Activated naive CD8-positive, alpha-beta T cell treated with anti-CD3 and anti-CD28 coated beads, Interleukin-2, amount 10 ng/mL, durations not matched to agents 7 days and 5 days (primary cell): Measurements from ENCODE around the gene ALB. TPM values are rescaled to one million over a fixed set of nuclear protein-coding genes. Genes with fewer than 3 reads are reported as not detected.

Experiments
- ATAC-seq: fragments of 150-1000 bp; cut with Tn5 transposase; one replicate; pipeline ENCODE4 v1.10.0; 2021; ENCODE audit warnings: low read depth, moderate library complexity
- POLR2A ChIA-PET: fragments of 350-600 bp; sonication (Branson Sonifier 250); formaldehyde crosslinking; loops from one replicate; lab custom pipeline; 2021; ENCODE audit warnings: antibody characterized with exemption; lab: Charles Lee
- DNase-seq: peaks from one replicate; pipeline ENCODE4 v3.0.0; 2021
- H3K27ac Mint-ChIP-seq: one replicate; pipeline ENCODE4 v1.8.0; 2022; ENCODE audit warnings: mild to moderate bottlenecking, mixed read lengths
- H3K27me3 Mint-ChIP-seq: one replicate; pipeline ENCODE4 v1.8.0; 2022; ENCODE audit warnings: mild to moderate bottlenecking, moderate library complexity, mixed read lengths
- H3K36me3 Mint-ChIP-seq: one replicate; pipeline ENCODE4 v1.8.0; 2021; ENCODE audit warnings: mild to moderate bottlenecking, mixed read lengths
- H3K4me1 Mint-ChIP-seq: one replicate; pipeline ENCODE4 v1.8.0; 2021; ENCODE audit warnings: mixed read lengths
- H3K4me3 Mint-ChIP-seq: one replicate; pipeline ENCODE4 v1.8.0; 2022; ENCODE audit warnings: mild to moderate bottlenecking, moderate library complexity, mixed read lengths
- H3K9me3 Mint-ChIP-seq: one replicate; pipeline ENCODE4 v1.8.0; 2021; ENCODE audit warnings: mixed read lengths
- total RNA-seq, 2 experiments: library from RNA; stranded (reverse); gene quantifications; one replicate each; pipeline ENCODE4 v1.2.3, GENCODE V29; 2021

The ALB gene
- total RNA-seq, 2 experiments from 2014 or later, result not detected

DNA sequence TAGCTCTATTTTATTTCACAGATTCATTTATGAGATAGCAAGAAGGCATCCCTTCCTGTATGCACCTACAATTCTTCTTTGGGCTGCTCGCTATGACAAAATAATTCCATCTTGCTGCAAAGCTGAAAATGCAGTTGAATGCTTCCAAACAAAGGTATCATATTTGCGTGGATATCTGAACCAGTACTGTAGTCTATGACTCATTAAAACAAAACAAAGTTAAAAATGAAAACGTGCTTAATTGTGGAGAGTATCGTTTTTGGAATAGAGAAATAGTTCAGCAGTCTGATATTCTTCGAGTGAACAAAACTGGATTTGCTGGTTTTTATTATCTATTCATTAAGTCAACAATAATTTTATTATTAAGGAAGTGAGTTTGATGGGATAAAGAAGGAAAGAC lies 38.2 kb downstream of the ALB start:
- Mint-ChIP-seq H3K4me3 (no peak overlapping the region), H3K27me3 (peaks cover 2% of the 10 kb centered on the region), H3K4me1 (no peaks in the 10 kb centered on the region), H3K9me3 (no peaks in the 10 kb centered on the region), H3K36me3 (no peaks in the 10 kb centered on the region), H3K27ac (no peak overlapping the region)
- ATAC-seq (no peak), DNase-seq (no peak)
- POLR2A ChIA-PET, result no interaction called here

DNA sequence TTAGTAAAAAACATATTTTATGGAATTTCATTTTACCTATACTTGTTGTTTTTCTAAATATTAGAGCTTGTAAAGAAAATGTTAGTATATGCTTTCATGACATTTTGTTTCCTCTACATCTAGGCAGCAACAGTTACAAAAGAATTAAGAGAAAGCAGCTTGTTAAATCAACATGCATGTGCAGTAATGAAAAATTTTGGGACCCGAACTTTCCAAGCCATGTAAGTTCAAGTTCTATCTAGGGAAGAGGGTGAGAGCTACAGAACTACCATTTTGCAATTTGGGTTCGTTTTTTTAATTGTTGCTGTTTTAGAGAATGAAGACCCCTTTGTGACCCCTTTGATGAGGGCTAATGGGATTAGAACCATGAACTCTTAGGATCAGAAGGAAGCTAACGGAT lies 39.1 kb downstream of the ALB start:
- POLR2A ChIA-PET, result no interaction called here
- Mint-ChIP-seq H3K4me3 (no peak overlapping the region), H3K27ac (no peak overlapping the region), H3K9me3 (no peaks in the 10 kb centered on the region), H3K36me3 (no peaks in the 10 kb centered on the region), H3K4me1 (no peaks in the 10 kb centered on the region), H3K27me3 (no peaks in the 10 kb centered on the region)
- DNase-seq (no peak), ATAC-seq (no peak)

- ATAC-seq (no peak), DNase-seq (no peak)
- H3K27me3 Mint-ChIP-seq, result peaks cover 3% of the 10 kb centered on the region
- no peak overlapping the region for H3K4me3 Mint-ChIP-seq
- H3K27ac Mint-ChIP-seq, result no peak overlapping the region
- H3K9me3 Mint-ChIP-seq, result no peaks in the 10 kb centered on the region
- no peaks in the 10 kb centered on the region for H3K4me1 Mint-ChIP-seq
- no peaks in the 10 kb centered on the region for H3K36me3 Mint-ChIP-seq
- POLR2A ChIA-PET, result no interaction called here
These were observed 41.6 kb downstream of the ALB start for GRCh38 chr4:73445383-73446335.

DNA sequence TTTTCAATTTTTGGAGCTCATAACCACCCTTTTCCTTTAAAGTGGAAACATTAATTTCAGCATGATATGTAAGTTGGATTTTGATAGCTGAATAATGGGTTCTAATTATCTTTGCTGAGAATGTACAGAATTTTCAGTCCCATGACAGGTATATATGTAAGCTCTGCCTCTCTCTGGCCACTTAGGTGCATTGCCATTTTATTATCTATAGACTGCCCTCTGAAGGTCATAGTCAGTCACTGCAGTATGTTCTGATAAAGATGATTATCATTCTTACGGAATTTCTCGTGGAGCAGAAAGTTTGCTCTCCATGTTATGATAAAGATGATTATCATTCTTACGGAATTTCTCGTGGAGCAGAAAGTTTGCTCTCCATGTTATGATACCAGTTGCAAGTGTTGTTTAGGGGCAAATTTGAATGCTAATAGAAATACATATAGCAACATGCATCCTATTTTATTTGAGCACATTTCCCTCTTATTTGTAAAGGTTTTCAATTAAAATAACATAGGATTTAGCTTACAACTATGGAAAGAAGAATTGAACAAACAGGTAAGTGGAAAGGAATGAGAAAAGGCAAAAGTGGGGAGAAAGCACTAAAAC lies 42.4 kb downstream of the ALB start:
- Mint-ChIP-seq H3K27ac (no peak overlapping the region), H3K4me1 (no peaks in the 10 kb centered on the region), H3K9me3 (no peaks in the 10 kb centered on the region), H3K36me3 (no peaks in the 10 kb centered on the region), H3K27me3 (peaks cover 5% of the 10 kb centered on the region), H3K4me3 (no peak overlapping the region)
- POLR2A ChIA-PET, result no interaction called here
- ATAC-seq, result peak; percentile 68
- DNase-seq, result no peak

DNA sequence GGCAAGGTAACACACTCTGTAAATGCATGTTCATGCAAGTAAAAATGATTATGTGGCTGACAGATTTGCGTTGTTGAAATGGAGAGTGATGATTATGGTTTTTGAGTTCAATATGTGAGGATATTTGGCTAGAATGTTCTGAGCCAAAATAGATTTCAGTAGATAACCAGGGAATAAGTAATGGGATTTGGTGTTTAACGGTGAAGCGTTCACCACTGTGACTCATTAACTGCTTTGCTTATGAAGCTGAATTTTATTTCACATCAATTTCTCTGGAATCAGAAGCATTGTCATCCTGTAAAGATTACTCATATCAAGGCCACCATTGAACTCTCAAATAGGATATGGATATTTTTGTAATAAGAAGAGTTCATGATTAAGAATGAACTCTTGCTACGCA lies 43.6 kb downstream of the ALB start:
- ATAC-seq (no peak), DNase-seq (no peak)
- no peak overlapping the region for H3K27ac Mint-ChIP-seq
- H3K4me3 Mint-ChIP-seq, result no peak overlapping the region
- no peaks in the 10 kb centered on the region for H3K36me3 Mint-ChIP-seq
- POLR2A ChIA-PET, result no interaction called here
- peaks cover 5% of the 10 kb centered on the region for H3K27me3 Mint-ChIP-seq
- no peaks in the 10 kb centered on the region for H3K4me1 Mint-ChIP-seq
- no peaks in the 10 kb centered on the region for H3K9me3 Mint-ChIP-seq

- POLR2A ChIA-PET, result no interaction called here
- Mint-ChIP-seq H3K4me3 (no peak overlapping the region), H3K4me1 (no peaks in the 10 kb centered on the region), H3K27ac (no peak overlapping the region), H3K36me3 (no peaks in the 10 kb centered on the region), H3K27me3 (peaks cover 5% of the 10 kb centered on the region), H3K9me3 (no peaks in the 10 kb centered on the region)
- no peak for DNase-seq
- ATAC-seq, result no peak
These were observed 44.5 kb downstream of the ALB start for GRCh38 chr4:73448448-73449203.

DNA sequence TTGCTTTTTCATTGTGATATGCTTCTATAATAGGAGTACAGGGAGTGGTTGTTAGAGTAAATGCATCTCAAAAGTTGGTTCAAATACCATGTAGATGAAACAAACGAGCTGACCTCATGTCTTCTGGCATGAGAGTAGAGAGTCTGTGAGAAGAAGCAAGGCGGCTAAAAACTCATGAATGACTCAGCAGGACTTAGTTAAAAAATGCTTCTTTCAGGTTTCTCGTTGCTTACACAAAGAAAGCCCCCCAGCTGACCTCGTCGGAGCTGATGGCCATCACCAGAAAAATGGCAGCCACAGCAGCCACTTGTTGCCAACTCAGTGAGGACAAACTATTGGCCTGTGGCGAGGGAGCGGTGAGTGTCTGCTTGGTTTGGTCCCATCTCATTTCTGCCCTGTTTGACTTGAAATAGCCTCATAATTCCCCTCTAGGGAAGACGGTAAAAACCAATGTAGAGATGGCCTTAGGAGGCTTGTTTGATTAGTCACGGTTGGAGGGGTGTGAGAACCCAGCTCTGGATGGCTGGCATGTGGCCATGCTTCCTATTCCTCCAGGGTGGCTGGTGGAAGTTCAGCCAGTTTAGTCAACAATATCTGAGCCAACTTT lies 46.4 kb downstream of the ALB start:
- Mint-ChIP-seq H3K27ac (no peak overlapping the region), H3K4me1 (no peaks in the 10 kb centered on the region), H3K9me3 (no peaks in the 10 kb centered on the region), H3K36me3 (no peaks in the 10 kb centered on the region), H3K4me3 (no peak overlapping the region), H3K27me3 (peaks cover 5% of the 10 kb centered on the region)
- POLR2A ChIA-PET, result no interaction called here
- DNase-seq, result no peak
- ATAC-seq, result no peak

DNA sequence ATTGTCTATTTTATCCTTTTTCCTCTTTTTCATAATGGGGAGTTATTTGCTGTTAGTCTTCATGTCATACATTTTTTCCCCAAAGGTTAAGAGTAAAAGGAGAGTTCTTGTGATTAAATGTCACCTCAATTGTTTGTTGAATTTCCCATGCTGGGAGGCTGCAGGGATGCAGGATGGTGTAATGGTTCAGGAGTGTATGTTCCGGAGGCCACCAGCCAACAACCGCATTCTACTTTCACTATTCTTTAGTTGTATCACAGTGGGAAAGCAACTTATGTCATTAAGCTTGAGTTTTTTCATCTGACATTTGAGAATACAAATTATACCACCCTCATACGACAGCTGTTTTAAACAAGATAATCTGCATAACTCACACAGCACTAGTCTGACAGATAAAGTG lies 47.3 kb downstream of the ALB start:
- H3K27ac Mint-ChIP-seq, result no peak overlapping the region
- ATAC-seq, result no peak
- POLR2A ChIA-PET, result no interaction called here
- no peak overlapping the region for H3K4me3 Mint-ChIP-seq
- no peaks in the 10 kb centered on the region for H3K9me3 Mint-ChIP-seq
- DNase-seq, result no peak
- H3K36me3 Mint-ChIP-seq, result no peaks in the 10 kb centered on the region
- peaks cover 5% of the 10 kb centered on the region for H3K27me3 Mint-ChIP-seq
- no peaks in the 10 kb centered on the region for H3K4me1 Mint-ChIP-seq

DNA sequence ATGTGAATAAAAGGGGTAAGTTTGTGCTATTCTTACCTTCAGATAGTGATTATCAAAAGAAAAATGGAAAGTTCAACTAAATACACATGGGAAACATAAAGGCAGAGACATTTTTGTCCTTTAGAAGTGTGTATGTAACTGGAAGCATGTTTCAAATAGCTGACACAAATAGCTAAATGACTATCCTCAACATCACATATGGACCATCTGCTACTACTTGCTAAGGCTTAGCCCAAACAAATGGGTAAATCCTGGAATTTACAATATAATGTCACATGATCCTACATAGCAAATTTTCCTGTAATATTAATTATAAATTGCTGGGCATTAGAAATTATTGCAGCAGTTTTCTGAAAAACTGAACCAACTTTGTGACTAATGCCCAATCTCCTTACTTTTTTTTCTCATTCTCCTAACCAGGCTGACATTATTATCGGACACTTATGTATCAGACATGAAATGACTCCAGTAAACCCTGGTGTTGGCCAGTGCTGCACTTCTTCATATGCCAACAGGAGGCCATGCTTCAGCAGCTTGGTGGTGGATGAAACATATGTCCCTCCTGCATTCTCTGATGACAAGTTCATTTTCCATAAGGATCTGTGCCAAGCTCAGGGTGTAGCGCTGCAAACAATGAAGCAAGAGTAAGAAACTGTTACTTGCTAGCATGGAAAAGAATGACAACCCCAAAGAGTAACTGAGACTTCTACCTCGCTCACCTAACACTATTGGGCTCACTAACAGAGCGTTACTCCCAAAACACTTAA lies 48.1 kb downstream of the ALB start:
- Mint-ChIP-seq H3K4me3 (no peak overlapping the region), H3K4me1 (no peaks in the 10 kb centered on the region), H3K9me3 (no peaks in the 10 kb centered on the region), H3K36me3 (no peaks in the 10 kb centered on the region), H3K27ac (no peak overlapping the region), H3K27me3 (peaks cover 5% of the 10 kb centered on the region)
- ATAC-seq, result no peak
- POLR2A ChIA-PET, result no interaction called here
- no peak for DNase-seq

GRCh38 chr4:73452953-73453700 lies 49.0 kb downstream of the ALB start:
- Mint-ChIP-seq H3K27me3 (peaks cover 5% of the 10 kb centered on the region), H3K4me3 (no peak overlapping the region), H3K4me1 (no peaks in the 10 kb centered on the region), H3K9me3 (no peaks in the 10 kb centered on the region), H3K36me3 (no peaks in the 10 kb centered on the region), H3K27ac (no peak overlapping the region)
- ATAC-seq (no peak), DNase-seq (no peak)
- POLR2A ChIA-PET, result no interaction called here

DNA sequence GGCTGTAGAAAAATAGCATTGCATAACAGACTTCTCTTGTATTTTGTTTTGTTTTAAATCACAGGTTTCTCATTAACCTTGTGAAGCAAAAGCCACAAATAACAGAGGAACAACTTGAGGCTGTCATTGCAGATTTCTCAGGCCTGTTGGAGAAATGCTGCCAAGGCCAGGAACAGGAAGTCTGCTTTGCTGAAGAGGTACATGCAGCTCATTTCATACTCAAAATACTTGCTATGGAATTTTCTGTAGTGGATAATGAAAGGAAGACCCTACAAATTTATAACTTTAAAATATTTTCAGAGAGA lies 49.6 kb downstream of the ALB start:
- H3K9me3 Mint-ChIP-seq, result no peaks in the 10 kb centered on the region
- H3K36me3 Mint-ChIP-seq, result no peaks in the 10 kb centered on the region
- no peak overlapping the region for H3K27ac Mint-ChIP-seq
- H3K4me3 Mint-ChIP-seq, result no peak overlapping the region
- H3K4me1 Mint-ChIP-seq, result no peaks in the 10 kb centered on the region
- DNase-seq (no peak), ATAC-seq (no peak)
- peaks cover 5% of the 10 kb centered on the region for H3K27me3 Mint-ChIP-seq
- POLR2A ChIA-PET, result no interaction called here

DNA sequence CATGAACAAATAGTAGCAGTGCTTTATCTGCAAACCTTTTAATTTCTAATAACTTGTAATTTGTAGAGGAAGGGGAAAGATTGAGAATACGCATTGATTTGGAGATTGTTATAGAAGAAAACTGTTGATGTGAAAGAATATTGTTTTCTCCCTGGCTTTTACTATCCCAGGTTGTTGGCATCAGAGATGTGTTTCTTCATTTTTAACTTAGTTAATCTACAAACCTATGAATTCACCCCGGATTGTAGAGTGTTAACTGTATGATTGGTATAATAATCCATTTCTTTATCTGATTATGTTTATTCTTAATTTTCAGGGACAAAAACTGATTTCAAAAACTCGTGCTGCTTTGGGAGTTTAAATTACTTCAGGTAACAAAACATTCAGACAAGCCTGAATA lies 50.8 kb downstream of the ALB start:
- Mint-ChIP-seq H3K27me3 (peaks cover 5% of the 10 kb centered on the region), H3K27ac (no peak overlapping the region), H3K4me1 (no peaks in the 10 kb centered on the region), H3K4me3 (no peak overlapping the region), H3K36me3 (no peaks in the 10 kb centered on the region), H3K9me3 (no peaks in the 10 kb centered on the region)
- POLR2A ChIA-PET, result no interaction called here
- DNase-seq (no peak), ATAC-seq (no peak)
